Cardiac septum (tissue), 1 donor: ENCODE data around the gene IL1R2. TPM values are rescaled to one million over a fixed set of nuclear protein-coding genes. Genes with fewer than 3 reads are reported as not detected.

Experiments
- DNase-seq: peaks from one replicate; pipeline ENCODE4 v3.0.0-alpha.2; 2020; ENCODE audit warnings: low spot score
- intact Hi-C: fragments of 100-400 bp; cut with DNase I; formaldehyde crosslinking; loops from one replicate; pipeline ENCODE4 v1.14.0; 2022
- total RNA-seq: library from RNA; stranded (reverse); fragmentation: NEBNext Ultra II Directional; extraction: Animal tissue kit (Norgen Biotek cat#: 25700); gene quantifications from one replicate; pipeline ENCODE4 v1.2.1, GENCODE V29; 2021
- donor health status: DM: no; HTN: no; CAD: no.

The IL1R2 gene
- total RNA-seq, 1 donor from 2014 or later: 1.0 TPM

GRCh38 chr2:102032368-102033030 lies 40.7 kb downstream of the IL1R2 start:
- intact Hi-C loops: no loop called here
- DNase-seq: no peak

GRCh38 chr2:102033031-102033749 lies 41.4 kb downstream of the IL1R2 start:
- intact Hi-C loops: no loop called here
- DNase-seq: peak; percentile 85

GRCh38 chr2:102033750-102034682 lies 42.3 kb downstream of the IL1R2 start:
- intact Hi-C loops: no loop called here
- DNase-seq: no peak

- intact Hi-C loops: no loop called here
- no peak for DNase-seq
Observed at GRCh38 chr2:102034683-102035548, 43.2 kb downstream of the IL1R2 start.

- no peak for DNase-seq
- intact Hi-C loops: no loop called here
Observed at GRCh38 chr2:102037681-102038080, 45.9 kb downstream of the IL1R2 start.

GRCh38 chr2:102040229-102040628 lies 48.5 kb downstream of the IL1R2 start:
- no peak for DNase-seq
- intact Hi-C loops: no loop called here

- intact Hi-C loops: no loop called here
- no peak for DNase-seq
Observed at GRCh38 chr2:102041351-102041750, 49.6 kb downstream of the IL1R2 start.

GRCh38 chr2:102042196-102043081 lies 50.7 kb downstream of the IL1R2 start:
- intact Hi-C loops: no loop called here
- DNase-seq: no peak

GRCh38 chr2:102043560-102043959 lies 51.8 kb downstream of the IL1R2 start:
- intact Hi-C loops: no loop called here
- no peak for DNase-seq

- no peak for DNase-seq
- intact Hi-C loops: no loop called here
Observed at GRCh38 chr2:102044235-102044896, 52.6 kb downstream of the IL1R2 start.

- intact Hi-C loops: no loop called here
- DNase-seq: no peak
Observed at GRCh38 chr2:102044967-102045489, 53.3 kb downstream of the IL1R2 start.

- intact Hi-C loops: no loop called here
Observed at GRCh38 chr2:102045697-102046096, 53.9 kb downstream of the IL1R2 start.

GRCh38 chr2:102046135-102046986 lies 54.6 kb downstream of the IL1R2 start:
- intact Hi-C loops: no loop called here
- no peak for DNase-seq

More at GRCh38 chr2:102045697-102046096, 53.9 kb downstream of the IL1R2 start:
- no peak for DNase-seq

GRCh38 chr2:102048465-102048864 lies 56.7 kb downstream of the IL1R2 start:
- no peak for DNase-seq
- intact Hi-C loops: no loop called here

GRCh38 chr2:102049756-102050443 lies 58.1 kb downstream of the IL1R2 start:
- DNase-seq: no peak
- intact Hi-C loops: no loop called here

GRCh38 chr2:102050854-102051391 lies 59.2 kb downstream of the IL1R2 start:
- DNase-seq: peak; percentile 92
- intact Hi-C loops: no loop called here
